ENCODE data around the gene FRZB. TPM values are rescaled to one million over a fixed set of nuclear protein-coding genes. Genes with fewer than 3 reads are reported as not detected.

Gene FRZB
- total and polyA plus RNA-seq, 2 of the 13 experiments (the other 11 are each of a cell fraction or from before 2014, with no cell fraction given): 0.04 to 1.2 TPM

DNA sequence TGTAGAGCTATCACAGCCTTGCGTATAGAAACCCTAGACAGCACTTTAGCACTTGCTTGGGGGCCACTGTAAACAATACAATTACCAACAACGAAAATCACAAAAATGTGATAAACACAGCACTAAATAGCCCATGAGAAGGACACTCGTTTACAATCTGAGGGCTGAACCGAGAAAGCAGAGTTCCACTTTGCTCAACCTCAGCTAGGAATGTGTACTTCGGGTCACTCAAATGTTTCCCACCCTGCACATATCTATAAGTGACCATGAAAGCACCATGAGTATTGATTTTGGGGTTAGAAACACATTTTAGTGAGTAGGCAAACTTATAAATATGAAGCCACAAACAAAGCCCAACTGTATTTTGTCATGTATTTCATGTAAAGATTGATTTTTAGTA is 62.3 kb downstream of the FRZB start:
- ATAC-seq (peak; percentile 78), DNase-seq (ENCODE audit: low spot score) (no peak), FAIRE-seq (no peak)
- Histone ChIP-seq H3K36me3 (replicated peaks in 1 of 2; ENCODE audit: control insufficient read depth in 1 of 2, insufficient read depth in 2 of 2, low read length in 2 of 2) (no peaks in the 10 kb centered on the region), H3K9ac (ENCODE audit: insufficient read depth, low read depth, low read length) (no peak overlapping the region), H3K4me2 (ENCODE audit: low read depth, low read length) (no peak overlapping the region; the same call in 1 of the 2 replicates), H3K9me3 (ENCODE audit: low read length) (no peaks in the 10 kb centered on the region), H3K27me3 (ENCODE audit: control insufficient read depth in 1 of 2, insufficient read depth in 2 of 2, low read length in 2 of 2) (no peaks in the 10 kb centered on the region; a peak in 2 of 5 replicates), H2AFZ (ENCODE audit: low read length) (no peak overlapping the region), H3K4me3 (replicated peaks in 1 of 3; ENCODE audit: insufficient read depth in 1 of 3, low read depth in 2 of 3, low read length in 3 of 3) (no peak overlapping the region), H4K20me1 (ENCODE audit: insufficient read depth, low read length) (no peaks in the 10 kb centered on the region), H3K27ac (ENCODE audit: extremely low read length, insufficient read depth, low read length) (no peak overlapping the region), H3K79me2 (ENCODE audit: insufficient read depth, low read length) (no peaks in the 10 kb centered on the region), H3K4me1 (ENCODE audit: insufficient read depth, low read length) (peaks cover 19% of the 10 kb centered on the region)
- 22% methylated on average over 5 of the region's 5 CpGs for WGBS (ENCODE audit: low lambda C conversion rate)
- POLR2A ChIA-PET: no interaction called here
- intact Hi-C loops (cut with micrococcal nuclease; ENCODE audit: unreplicated experiment): no loop called here
- in situ Hi-C loops (cut with HindIII; ENCODE audit: extremely low pct_ligation_motif_present, low pct_unique_long_range_greater_than_20kb): no loop called here
- TF ChIP-seq, protein P1, sequence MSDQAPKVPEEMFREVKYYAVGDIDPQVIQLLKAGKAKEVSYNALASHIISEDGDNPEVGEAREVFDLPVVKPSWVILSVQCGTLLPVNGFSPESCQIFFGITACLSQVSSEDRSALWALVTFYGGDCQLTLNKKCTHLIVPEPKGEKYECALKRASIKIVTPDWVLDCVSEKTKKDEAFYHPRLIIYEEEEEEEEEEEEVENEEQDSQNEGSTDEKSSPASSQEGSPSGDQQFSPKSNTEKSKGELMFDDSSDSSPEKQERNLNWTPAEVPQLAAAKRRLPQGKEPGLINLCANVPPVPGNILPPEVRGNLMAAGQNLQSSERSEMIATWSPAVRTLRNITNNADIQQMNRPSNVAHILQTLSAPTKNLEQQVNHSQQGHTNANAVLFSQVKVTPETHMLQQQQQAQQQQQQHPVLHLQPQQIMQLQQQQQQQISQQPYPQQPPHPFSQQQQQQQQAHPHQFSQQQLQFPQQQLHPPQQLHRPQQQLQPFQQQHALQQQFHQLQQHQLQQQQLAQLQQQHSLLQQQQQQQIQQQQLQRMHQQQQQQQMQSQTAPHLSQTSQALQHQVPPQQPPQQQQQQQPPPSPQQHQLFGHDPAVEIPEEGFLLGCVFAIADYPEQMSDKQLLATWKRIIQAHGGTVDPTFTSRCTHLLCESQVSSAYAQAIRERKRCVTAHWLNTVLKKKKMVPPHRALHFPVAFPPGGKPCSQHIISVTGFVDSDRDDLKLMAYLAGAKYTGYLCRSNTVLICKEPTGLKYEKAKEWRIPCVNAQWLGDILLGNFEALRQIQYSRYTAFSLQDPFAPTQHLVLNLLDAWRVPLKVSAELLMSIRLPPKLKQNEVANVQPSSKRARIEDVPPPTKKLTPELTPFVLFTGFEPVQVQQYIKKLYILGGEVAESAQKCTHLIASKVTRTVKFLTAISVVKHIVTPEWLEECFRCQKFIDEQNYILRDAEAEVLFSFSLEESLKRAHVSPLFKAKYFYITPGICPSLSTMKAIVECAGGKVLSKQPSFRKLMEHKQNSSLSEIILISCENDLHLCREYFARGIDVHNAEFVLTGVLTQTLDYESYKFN (CRISPR knock-in tag; conservative IDR thresholded peaks at IDR 0.05): 0 out of 2 replicates have a peak, but pooled peaks have one; percentile 23
- TF ChIP-seq JUNB (CRISPR knock-in tag; IDR thresholded peaks at IDR 0.05; ENCODE audit: borderline replicate concordance) (no peak), ZNF572 (CRISPR knock-in tag; IDR thresholded peaks at IDR 0.05) (no peak), KDM5A (IDR thresholded peaks at IDR 0.05; ENCODE audit: borderline replicate concordance, low read length) (no peak), SALL1 (CRISPR knock-in tag; IDR thresholded peaks at IDR 0.05) (peak; percentile 39; the same call in 1 of the 2 replicates), SMAD1 (CRISPR knock-in tag; IDR thresholded peaks at IDR 0.05; ENCODE audit: borderline replicate concordance, low read depth) (no peak), ZNF496 (CRISPR knock-in tag; IDR thresholded peaks at IDR 0.05; ENCODE audit: insufficient replicate concordance) (no peak), MZF1 (CRISPR knock-in tag; IDR thresholded peaks at IDR 0.05; ENCODE audit: borderline replicate concordance) (no peak), ZNF883 (CRISPR knock-in tag; IDR thresholded peaks at IDR 0.05; ENCODE audit: not compliant biosample characterization) (no peak), SOX6 (IDR thresholded peaks at IDR 0.05) (no peak), SOX6 (CRISPR knock-in tag; IDR thresholded peaks at IDR 0.05) (0 out of 2 replicates have a peak, but pooled peaks have one; percentile 10), SETDB1 (CRISPR knock-in tag; IDR thresholded peaks at IDR 0.05; ENCODE audit: borderline replicate concordance) (no peak)
- TF ChIP-seq, protein P2, sequence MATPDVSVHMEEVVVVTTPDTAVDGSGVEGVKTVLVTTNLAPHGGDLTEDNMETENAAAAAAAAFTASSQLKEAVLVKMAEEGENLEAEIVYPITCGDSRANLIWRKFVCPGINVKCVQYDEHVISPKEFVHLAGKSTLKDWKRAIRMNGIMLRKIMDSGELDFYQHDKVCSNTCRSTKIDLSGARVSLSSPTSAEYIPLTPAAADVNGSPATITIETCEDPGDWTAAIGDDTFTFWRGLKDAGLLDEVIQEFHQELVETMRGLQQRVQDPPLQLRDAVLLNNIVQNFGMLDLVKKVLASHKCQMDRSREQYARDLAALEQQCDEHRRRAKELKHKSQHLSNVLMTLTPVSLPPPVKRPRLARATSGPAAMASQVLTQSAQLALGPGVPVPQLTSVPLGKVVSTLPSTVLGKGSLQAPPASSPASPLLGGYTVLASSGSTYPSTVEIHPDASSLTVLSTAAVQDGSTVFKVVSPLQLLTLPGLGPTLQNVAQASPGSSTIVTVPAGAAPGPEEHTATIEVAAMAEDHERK (CRISPR knock-in tag; IDR thresholded peaks at IDR 0.05; ENCODE audit: low read depth): no peak
- TF ChIP-seq, protein P3, sequence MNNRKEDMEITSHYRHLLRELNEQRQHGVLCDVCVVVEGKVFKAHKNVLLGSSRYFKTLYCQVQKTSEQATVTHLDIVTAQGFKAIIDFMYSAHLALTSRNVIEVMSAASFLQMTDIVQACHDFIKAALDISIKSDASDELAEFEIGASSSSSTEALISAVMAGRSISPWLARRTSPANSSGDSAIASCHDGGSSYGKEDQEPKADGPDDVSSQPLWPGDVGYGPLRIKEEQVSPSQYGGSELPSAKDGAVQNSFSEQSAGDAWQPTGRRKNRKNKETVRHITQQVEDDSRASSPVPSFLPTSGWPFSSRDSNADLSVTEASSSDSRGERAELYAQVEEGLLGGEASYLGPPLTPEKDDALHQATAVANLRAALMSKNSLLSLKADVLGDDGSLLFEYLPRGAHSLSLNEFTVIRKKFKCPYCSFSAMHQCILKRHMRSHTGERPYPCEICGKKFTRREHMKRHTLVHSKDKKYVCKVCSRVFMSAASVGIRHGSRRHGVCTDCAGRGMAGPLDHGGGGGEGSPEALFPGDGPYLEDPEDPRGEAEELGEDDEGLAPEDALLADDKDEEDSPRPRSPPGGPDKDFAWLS (CRISPR knock-in tag; IDR thresholded peaks at IDR 0.05; ENCODE audit: borderline replicate concordance): no peak
- no TSS peak for BruUV-seq (replicated peaks)
- CTCF ChIA-PET (ENCODE audit: low intra/inter-chr PET ratio, low total read pairs): no interaction called here

Measured in HepG2 (cell line).